HG02981 (cell line): Measurements from ENCODE around the gene PLEKHO2.
"Not testable (repeated sequence)": the region's sequence is repeated elsewhere in the genome, so short reads cannot be mapped to it uniquely, and the experiment has no call there.

Experiments used
- ATAC-seq: cut with Tn5 transposase; IDR thresholded peaks from one replicate; pipeline ENCODE4 v1.9.1; 2021; ENCODE audit warnings: mild to moderate bottlenecking, moderate library complexity; ENCODE audit not compliant: unreplicated experiment

Gene PLEKHO2

GRCh38 chr15:64841344-64842095 is at the start of gene PLEKHO2:
TSS of gene PLEKHO2 (plus strand) at chr15:64841915. CDS start at chr15:64842017, 102 bp downstream.
- ATAC-seq = peak; percentile 56

GRCh38 chr15:64792282-64792681 is 49.4 kb upstream of the PLEKHO2 start:
- no peak for ATAC-seq

GRCh38 chr15:64795299-64795698 is 46.4 kb upstream of the PLEKHO2 start:
- not testable (repeated sequence) for ATAC-seq

GRCh38 chr15:64795921-64796320 is 45.8 kb upstream of the PLEKHO2 start:
- not testable (repeated sequence) for ATAC-seq

GRCh38 chr15:64798905-64799304 is 42.8 kb upstream of the PLEKHO2 start:
- ATAC-seq = not testable (repeated sequence)

GRCh38 chr15:64800476-64800875 is 41.2 kb upstream of the PLEKHO2 start:
- ATAC-seq = no peak

GRCh38 chr15:64803526-64803925 is 38.2 kb upstream of the PLEKHO2 start:
- ATAC-seq = no peak

GRCh38 chr15:64804619-64805018 is 37.1 kb upstream of the PLEKHO2 start:
- ATAC-seq = no peak

GRCh38 chr15:64806509-64806908 is 35.2 kb upstream of the PLEKHO2 start:
- no peak for ATAC-seq

- ATAC-seq = no peak
Observed at GRCh38 chr15:64807051-64807749, 34.5 kb upstream of the PLEKHO2 start.

GRCh38 chr15:64807751-64808222 is 33.9 kb upstream of the PLEKHO2 start:
- no peak for ATAC-seq

GRCh38 chr15:64808785-64809453 is 32.8 kb upstream of the PLEKHO2 start:
- no peak for ATAC-seq

GRCh38 chr15:64809649-64810496 is 31.8 kb upstream of the PLEKHO2 start:
- no peak for ATAC-seq

- no peak for ATAC-seq
Observed at GRCh38 chr15:64810497-64811326, 31.0 kb upstream of the PLEKHO2 start.

- peak; percentile 60 for ATAC-seq
Observed at GRCh38 chr15:64813075-64813474, 28.6 kb upstream of the PLEKHO2 start.

- not testable (repeated sequence) for ATAC-seq
Observed at GRCh38 chr15:64814283-64814682, 27.4 kb upstream of the PLEKHO2 start.

- ATAC-seq = not testable (repeated sequence)
Observed at GRCh38 chr15:64814965-64815364, 26.8 kb upstream of the PLEKHO2 start.

GRCh38 chr15:64816452-64816851 is 25.3 kb upstream of the PLEKHO2 start:
- no peak for ATAC-seq

- peak; percentile 2 for ATAC-seq
Observed at GRCh38 chr15:64824929-64825430, 16.7 kb upstream of the PLEKHO2 start.
